Measurements from ENCODE around the gene HLA-F.

HLA-F gene

DNA sequence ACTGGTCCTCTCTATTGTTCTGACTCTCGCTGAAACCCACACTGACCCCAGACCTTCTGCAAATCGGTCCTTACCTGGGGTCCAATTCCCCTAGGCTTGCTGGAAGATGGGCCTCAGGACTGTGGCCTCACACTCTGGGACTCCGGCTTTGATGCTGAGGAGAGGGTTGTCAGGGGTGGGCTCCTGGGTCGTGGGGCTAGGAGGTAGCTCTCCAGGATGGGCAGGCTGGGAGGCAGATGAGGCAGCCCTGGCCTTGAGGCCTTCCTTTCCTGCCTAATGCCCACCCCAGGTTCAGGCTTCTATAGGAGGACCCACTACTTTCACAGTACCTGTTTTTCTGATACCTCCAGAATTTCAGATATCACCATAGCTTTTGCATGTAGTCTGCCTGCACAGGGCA, 21.4 kb downstream of the HLA-F start:
- no peak for DNase-seq

DNA sequence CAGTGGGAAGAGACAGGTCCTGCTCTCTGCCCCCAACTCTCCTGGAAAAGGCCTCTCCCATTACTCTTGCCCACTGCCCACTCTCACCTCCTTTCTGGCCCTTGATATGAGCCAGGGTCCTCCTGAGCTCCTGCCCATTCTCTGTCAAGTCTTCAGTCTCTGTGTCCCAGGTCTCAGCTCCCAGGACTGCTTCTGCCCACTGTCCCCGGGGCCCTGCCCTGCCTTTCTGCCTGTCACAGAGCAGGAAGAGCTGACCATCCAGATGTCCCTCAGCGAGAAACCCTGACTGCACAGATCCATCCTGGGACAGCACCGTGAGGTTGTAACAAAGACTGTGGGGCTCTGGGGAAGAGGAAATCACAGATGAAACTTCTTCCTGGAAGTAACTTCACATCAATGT, 22.2 kb downstream of the HLA-F start:
- no peak for DNase-seq

DNA sequence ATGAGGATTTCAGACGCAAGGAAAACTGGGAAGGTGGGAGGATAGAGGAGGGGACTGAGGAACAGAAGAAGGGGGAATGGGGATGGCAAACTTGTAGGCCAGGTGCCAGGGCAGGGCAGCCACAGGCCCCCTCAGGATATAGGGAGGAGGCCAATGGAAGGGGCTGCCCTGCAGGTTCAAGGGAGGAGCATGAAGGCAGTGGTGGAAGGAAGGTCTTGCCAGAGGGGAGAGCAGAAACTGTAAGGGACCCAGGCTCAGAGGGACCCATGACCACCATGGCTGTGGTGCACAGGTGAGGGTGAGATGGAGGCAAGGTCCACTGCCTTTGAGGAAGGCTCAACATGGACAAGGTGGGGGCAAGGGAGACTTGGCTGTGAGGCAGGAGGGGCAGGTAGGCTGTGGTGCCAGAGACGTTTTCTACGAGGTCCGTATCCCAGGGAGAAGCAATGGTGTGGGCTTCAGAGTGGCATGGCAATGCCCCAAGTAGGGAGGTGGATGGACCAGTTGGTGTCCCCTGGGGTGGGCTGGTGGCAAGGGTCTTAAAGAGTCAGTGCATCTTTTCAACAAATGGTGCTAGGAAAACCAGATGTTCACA, 22.7 kb downstream of the HLA-F start:
- DNase-seq, result no peak

DNA sequence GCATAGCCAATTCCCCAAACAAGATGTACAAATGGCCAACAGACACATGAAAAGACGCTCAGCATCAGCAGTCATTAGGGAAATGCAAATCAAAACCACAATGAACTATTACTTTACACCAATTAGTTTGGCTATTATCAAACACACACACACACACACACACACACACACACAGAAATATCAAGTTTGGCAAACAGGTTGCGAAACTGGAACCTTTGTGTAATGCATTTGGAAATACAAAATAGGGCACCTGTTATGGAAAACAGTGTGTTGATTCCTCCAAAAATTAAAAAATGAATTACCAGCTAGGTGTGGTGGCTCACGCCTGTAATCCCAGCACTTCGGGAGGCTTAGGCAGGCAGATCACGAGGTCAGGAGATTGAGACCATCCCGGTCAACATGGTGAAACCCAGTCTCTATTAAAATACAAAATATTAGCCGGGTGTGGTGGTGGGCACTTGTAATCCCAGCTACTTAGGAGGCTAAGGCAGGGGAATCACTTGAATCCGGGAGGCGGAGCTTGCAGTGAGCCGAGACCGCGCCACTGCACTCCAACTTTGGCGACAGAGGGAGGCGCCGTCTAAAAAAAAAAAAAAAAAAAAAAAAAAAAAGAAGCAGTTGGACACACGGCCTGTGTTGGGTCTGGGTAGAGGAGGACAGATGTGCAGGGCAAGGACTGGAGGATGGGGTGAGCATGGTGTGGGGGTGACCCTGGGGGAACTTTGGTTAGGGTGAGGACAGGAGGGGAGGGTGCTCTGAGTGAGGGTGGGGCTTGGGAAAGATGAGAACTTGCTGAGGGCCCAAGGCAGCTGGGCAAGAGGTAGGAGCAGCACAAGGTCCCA, 23.8 kb downstream of the HLA-F start:
- no peak for DNase-seq

DNA sequence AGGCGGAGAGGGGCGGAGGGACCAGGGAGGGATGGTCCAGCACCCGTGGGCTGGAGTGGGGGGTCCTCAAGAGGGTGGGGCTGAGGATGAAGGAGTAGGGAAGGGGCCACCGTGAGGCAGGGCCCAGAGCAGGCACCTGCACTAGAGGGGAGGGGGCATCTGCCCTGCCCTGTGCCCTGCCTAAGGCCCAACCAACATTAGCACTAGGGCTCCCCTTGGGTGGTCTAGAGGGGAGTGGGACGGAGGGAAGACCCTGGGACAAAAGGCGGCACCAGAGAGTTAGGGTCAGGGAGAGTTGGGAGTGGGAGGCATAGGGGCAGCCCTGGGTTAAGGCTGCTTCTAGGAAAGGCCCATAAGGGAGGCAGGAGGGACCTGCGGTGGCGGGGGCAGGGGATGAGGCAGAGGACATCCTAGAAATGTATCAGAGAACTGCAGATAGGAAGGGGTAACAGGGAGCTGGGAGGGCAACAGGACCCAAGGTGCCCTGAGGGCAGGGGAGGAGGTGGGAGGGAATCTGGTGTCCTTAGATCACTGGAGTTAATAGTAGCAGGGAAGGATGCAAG, 24.5 kb downstream of the HLA-F start:
- no peak for DNase-seq

DNA sequence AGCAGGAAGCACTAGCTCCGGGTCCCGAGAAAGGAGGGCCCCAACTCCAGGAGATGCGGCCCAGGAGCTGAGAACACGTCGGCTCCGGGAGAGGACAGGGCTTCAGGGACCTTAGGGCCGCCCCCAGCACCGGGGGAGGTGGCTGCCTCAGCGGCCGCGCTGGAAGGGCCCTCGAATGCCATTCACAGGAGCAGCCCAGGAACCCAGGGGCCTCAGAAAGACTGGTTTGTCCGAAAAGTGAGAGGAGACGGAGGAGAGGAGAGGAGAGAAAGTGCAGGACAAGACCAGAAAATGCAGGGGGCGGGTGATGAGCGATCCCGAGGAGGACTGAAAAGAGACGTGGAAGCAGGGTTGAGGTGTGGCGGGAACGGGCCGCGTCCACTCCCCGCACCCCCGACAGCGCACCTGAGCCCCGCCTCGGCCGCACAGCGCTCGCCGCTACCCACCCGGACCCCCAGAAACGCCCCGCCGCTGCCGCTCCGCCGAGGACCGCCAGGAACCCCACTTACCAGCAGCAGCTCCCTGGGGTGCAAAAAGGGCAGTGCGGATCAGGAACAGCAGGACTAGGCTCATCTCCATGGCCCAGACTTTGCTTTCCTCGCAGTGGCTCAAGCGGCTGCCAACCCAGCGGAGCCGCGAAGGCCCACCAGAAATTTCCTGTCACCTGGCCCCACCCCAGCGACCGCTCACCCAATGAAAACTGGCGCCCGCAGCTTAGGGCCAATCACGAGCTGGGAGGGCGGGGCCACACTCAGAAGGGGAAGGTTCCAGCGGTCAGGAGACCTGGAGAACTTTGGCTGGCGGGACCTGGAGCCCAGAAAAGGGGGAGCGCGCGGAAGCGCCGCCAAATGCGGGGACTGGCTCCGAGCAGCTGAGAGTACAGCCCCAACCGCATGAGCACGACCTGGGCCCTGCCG, 25.4 kb downstream of the HLA-F start:
- peak; percentile 79 for DNase-seq

DNA sequence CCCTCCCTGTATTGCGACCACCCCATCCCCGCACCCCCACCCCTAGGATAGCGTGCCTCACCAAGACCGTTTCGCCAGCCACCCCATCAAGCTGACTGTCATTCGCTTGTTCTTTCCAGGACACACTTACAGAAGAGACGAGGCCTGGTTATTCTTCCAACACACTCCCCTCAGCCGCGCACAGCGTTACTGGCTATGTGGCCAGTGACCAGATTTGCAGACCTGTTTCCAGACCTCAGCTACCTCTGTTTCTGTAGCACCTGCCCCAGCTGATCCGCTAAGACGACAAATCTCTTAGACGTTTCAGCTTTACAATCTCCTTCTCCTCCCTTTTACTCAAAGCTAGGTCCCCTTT, 26.1 kb downstream of the HLA-F start:
- no peak for DNase-seq

DNA sequence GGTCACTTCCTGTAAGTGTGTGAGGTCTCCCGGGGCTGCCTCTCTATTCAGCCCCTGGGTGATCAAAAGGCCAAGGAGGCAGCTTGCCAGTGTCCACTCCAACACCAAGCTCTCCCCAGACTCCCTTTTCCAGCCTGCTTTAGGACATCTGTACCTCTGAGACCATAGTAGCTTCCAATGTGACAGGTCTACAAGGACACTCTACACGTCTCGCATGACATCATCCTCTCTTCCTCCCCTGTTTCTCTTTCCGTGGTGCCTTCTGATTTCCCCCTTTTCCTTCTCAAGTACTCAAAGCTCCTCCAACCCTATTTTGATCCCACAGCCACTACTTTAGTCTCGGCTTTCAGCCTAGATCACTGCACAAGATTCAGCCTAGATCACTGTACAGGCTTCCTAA, 26.4 kb downstream of the HLA-F start:
- DNase-seq, result no peak

DNA sequence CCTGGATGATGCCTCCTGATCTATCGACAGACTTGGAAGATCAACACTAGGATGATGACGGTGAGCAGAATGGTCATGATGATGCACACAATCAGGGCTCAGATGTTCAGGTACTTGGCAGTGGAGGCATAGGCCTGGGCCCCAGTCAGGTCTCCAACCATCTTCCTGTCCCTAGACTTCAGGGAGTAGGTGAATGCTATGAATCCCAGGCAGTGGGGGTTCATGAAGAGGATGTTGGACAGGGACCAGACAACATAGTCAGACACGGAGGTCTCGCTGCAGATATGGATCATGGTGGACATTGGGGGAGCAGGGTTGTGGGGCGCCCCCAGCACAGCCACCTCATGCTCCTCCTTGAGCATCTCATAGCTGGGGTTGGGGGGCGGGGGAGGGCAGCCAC, 27.5 kb downstream of the HLA-F start:
- no peak for DNase-seq

DNA sequence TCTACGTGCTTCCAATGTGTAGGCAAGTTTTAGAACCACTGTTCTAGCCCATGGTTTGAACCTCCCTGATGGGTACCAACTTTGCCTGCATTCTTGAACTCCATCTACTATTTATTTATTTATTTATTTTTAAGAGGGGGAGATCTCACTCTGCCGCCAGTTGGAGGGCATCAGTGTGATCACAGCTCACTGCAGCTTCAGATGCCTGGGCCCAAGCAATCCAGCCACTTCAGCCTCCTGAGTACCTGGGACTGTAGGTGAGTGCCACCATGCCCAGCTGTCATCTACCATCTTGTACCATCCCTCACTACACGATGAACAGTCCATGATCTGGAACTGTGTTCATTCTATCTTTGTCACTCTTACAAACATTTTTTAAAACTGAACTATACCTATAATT, 28.2 kb downstream of the HLA-F start:
- DNase-seq, result no peak

DNA sequence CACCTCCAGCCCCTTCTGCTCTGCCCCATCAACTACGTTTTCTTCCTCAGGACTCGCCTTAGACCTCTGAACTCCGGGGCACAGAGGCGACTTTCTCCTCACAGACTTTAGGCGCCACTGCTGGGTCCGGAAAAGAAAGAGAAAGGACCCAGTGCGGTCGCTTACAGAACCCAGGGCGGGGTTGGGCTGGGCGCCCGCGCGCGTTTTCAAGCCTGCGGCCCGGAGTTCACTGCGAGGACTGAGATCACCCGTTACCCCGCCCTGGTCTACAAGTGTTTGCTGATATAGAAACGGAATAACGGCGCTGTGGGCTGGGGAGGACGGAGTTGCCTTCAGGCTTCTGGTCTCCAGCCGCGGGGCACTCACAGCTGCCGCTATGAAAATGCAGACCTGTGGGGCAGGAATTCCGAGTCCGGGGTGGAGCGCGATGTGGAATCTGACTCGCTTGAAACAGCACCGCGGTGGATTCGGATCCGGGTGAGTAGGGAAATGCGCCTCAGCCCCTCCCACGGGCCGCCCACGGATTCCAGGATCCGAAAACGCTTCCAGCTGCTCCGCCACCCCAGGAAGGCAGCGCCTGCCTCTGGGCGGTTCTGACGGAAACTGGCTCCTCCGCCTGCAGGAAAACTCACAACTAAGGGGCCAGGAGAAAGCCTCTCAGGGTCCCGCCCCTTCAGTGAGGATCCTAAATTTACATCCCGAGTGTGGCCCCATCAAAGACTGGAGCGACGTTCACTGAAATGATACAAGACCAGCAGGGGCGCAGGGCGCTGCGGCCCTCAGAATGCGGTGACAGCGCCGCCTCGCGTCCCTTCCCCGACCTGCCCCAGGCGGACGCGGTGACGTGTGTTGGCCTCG, 29.4 kb downstream of the HLA-F start:
- peak; percentile 80 for DNase-seq

DNA sequence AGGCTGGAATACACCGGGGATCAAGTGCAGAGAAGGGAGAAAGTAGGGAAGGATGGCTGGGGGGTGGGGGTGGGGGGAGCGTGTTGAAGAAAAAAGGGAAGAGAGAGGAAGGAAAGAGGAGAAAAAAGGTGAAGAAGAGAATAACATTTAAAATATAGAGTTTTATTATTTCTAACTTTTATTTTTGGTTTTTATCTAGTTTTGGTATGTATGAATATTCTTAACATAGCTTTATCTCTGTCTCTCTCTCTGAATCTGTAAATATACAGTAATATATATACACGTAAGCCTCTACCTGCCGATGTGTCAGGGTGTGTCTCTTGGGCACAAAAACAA, 30.0 kb downstream of the HLA-F start:
- no peak for DNase-seq

DNA sequence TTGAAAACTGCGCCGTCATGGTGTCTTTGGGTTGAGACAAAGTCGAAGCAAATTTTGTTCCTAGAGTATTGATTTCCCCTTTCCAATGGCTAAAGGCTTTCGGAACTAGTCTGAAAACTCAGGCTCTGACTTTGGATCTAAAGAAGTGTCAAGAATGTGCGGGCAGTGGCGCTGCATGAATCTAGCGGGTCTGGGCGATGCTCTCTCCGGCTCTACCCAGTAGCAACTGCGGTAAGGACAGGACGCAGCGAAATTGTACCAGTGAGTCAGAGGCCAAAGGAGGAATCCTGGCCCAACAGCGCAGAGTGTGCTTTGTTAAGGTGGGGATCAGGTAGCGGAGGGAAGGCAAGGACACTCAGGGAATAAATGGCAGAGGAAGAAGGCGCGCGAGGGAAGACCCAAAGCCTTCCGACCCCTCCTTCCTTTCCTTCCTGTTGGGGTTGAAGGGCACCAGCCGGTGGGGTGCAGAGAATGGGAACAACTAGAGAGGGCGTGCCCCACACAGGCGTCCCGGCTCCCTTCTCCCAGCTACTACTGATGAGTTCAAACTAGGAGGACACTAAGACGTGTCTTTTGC, 32.1 kb downstream of the HLA-F start:
- no peak for DNase-seq

DNA sequence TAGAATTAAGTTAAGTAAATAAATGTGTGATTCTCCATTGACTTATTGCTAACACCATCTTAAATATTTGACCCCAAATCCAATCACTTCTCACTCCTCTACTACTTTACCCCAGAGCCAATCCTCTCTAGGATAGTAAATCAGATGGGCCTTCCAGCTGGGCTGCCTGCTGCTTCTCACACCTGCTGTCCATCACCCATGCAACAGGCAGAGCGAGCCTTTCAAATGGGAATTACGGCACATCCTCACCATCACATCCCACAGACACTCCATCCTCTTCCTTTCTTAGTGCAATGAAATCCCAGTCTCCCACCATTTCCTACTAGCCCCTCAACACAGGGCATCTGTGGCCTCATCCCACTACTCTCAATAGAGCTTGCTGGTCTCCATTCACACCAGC, 34.0 kb downstream of the HLA-F start:
- DNase-seq, result no peak

DNA sequence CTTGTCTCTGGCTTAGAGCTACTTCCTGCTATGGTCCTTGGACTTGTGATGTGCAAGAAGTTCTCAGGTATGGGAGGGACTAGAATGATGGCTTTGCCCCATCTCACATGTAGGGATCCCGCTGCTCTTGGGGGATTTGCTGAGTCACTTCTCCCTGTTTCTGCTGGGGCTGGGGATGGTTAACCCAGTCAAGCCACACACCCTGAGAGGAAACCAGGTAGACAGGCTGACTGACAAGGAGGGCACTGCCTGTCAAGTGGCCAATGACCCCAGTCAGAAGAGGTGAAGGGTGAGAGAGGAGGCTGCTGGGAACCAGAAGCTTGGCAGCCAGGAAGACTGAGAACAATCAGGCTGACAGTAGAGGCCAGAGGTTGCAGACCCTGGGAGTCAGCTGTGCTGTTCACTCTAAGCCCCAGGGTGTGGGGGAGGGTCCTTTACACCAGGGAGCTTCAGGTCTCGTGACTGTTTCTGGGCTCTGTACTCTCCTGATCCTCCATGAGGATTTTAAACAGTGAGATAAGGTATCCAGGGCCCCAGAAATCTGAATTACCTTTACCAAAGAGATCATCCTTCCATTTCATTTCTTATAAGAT, 34.6 kb downstream of the HLA-F start:
- no peak for DNase-seq

DNA sequence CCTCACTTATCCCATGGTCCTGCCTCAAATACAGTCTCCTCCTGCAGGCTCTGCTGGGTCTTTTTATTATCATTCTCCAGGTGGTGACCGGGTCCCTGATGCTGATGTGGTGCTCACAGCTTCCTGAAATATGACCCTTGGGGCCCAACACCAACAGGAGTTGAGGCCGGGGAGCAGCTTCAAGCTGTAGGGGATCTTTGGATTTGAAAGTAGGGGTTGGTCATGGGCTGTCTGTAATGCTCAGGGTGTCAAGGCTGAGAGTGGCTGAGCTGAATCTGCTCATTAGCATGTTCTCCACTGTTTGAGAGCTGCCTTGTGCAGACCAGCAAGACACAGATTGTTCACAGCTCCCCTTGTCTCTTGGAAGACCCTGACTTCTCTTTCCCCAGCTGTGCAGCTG, 35.5 kb downstream of the HLA-F start:
- no peak for DNase-seq

DNA sequence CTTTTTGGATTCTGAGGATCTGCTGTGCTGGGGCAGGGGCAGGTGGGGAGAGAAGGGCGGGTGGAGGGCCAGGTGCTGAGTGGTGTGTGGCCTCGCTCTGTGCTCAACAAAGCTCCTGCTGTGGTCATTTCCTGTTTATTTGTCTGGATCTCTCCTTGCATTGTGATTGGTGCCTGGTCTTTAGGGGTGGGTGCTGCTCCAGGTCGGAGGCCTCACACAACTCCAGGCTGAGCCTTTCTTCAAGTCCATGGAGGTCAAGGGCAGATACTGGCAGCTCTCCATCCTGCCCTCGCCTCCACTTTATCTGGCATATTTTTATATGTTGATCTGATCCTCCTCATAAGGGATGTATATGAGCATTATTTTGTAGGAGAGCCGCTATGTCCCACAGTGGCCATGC, 36.2 kb downstream of the HLA-F start:
- DNase-seq, result no peak

DNA sequence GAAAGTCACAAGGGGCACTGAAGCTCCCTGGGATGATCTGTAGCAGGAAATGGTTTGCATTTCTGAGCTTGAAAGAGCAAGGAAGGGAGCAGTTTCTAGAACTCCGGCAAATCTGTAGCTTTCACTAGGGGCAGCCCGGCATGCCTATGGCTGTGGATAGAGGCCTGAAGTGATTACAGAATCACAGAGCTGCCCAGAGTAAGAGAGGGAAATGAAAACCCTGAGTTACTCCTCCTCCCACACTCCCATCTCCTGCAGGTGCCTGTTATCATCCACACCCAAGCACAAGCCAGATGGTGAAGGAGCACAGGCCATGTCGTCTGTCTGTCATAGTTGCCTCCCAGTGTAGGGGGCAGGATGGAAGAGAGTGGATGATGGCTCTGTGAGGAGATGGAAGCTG, 37.1 kb downstream of the HLA-F start:
- no peak for DNase-seq

DNA sequence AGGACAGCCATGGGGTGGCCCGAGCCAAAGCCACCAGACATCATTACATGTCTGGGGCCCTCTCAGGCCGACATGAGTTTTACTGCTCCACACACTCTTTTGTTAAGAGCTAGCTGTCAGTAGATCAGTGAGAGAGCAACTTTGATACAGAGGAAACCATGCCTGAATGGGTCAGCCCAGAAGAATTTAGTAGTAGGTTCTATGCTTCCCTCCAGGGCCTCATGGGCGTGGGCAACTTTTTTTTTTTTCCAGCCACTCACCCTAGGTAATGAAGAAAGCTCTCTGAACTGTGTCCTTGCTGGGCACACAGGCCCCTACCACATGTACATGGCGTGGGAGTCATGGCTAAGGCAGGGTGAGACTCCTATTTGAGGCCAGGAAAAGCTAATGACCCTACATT, 38.8 kb downstream of the HLA-F start:
- DNase-seq, result no peak

DNA sequence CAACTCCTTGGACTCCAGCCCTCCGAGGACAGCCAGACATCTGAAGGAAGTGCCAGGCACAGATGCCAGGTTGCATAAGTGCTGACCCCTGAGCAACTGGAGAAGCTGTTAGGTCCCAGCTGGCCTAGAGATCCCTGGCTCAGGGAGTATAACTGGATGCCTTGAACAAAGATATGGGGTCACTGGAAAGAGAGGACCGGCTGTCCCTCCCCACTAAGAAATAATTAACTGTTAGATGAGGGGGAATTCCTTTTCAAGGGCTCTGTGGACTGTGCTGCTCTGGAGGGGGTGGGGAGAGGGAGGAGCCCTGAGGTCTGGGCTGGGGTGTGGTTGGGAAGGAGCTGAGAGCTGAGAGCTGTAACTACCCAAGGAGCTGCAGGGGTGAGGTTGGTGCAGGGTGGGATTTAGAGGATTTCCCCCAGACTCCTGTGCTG, 39.6 kb downstream of the HLA-F start:
- no peak for DNase-seq

DNA sequence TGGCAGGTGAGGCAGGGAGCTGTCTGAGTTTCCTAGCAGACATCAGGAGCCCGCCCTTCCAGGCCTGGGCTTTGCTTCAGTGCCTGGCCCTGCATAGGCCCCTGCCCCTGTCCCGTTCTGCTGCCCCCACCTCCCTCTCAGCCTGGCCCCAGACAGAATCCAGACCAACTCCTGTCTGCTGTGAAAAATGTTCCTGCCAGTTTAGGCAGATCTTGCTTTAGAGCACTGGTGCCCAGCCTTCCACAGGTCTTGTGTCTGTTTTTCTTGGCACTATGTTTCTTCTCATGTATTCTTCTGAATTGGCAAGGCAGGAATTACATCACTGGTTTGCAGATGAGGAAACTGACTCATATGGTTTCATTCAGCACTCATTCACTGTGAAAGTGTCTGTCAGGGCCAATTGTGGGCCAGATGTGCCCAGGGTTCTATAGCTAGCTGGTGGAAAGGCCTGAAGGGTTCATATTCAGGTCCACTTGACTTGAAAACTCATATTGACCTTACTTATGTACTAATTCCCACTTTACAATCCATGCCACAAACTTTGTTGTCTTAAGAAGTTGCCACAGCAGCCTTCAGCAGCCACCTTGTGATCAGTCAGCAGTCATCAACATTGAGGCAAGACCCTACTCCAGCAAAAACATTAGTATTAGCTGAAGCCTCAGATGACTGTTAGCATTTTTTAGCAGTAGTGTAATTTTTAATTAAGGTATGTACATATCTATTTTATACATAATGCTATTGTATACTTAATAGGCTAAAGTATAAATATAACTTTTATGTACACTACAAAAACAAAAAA, 40.5 kb downstream of the HLA-F start:
- no peak for DNase-seq
